HCEC 1CT (cell line): Measurements from ENCODE around the gene DUSP12.
A peak's percentile ranks its signal among the peaks of the same experiment; 100 is the strongest.
"Not testable (repeated sequence)": the region's sequence is repeated elsewhere in the genome, so short reads cannot be mapped to it uniquely, and the experiment has no call there.

Experiments
- DNase-seq: peaks from one replicate; pipeline ENCODE4 v3.0.0-alpha.2; 2017

DUSP12 gene

DNA sequence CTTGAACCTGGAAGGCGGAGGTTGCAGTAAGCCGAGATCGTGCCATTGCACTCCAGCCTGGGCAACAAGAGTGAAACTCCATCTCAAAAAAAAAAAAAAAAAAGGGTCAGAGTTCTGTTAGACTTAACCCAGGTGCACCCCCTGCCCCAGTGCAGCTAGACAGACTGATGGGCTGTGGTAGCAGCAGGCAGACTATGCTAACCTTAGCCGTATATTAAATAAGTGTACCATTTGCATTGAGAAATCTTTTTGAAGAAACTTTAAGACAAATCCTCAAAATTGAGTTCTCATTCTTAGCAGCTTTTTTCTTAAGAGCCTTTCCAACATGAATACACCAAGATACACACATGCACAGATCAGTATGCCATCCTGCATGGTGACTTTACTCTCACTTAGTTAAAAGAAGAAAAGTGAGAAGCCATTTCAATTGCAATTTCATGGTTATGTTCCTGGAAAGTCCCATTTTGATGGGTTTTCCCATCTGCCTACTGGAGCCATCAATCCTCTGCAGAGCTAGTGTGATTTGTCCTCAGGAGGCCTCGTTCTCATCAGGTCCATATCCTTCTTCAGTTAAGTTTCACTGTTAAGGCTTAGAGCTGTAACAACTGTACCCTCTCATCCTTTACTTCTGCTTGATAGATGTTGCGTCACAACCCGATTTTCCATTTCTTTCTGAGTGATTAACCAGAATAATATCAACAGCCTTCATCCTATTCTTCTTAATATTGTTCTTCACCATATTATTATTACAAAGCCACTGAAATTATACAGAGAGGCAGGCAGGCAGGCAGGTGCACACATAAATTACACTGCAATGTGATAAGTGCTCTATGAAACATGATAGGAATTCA is 21.0 kb upstream of the DUSP12 start:
- no peak for DNase-seq

GRCh38 chr1:161730050-161730564 is 19.5 kb upstream of the DUSP12 start:
- peak; percentile 85 for DNase-seq

GRCh38 chr1:161731241-161731640 is 18.3 kb upstream of the DUSP12 start:
- DNase-seq: no peak

- no peak for DNase-seq
These were observed 17.4 kb upstream of the DUSP12 start for GRCh38 chr1:161731981-161732718.

GRCh38 chr1:161733526-161733925 is 16.1 kb upstream of the DUSP12 start:
- DNase-seq: peak; percentile 93

GRCh38 chr1:161735837-161736236 is 13.7 kb upstream of the DUSP12 start:
- DNase-seq: no peak

DNA sequence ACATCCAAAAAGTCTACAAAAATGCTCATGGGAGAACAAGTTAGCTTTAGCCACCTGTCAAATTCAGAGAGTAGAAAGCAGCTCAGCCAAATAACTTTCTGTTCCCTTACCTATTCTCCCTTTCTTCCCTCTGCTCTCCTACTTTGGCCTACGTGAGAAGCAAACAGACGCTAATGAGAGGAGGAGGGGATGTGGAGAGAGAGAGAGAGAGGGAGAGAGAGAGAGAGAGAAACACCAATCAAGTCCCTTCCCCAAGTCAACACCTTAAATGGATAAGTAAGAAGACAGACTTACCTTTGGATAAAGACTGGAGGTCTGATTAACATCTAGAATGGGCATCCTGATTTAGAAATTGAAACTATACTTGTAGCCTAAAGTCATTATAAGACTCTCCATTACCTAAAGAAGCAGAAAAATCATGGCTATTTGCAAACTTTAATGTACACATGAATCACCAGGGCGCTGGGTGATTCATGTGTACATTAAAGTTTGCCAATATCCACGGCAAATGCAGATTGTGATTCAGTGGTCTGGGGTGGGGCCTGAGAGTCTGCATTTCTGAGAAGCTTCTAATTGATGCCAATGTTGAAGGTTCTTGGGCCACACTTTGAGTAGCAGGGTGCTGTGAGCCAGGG is 13.1 kb upstream of the DUSP12 start:
- DNase-seq: peak; percentile 50

DNA sequence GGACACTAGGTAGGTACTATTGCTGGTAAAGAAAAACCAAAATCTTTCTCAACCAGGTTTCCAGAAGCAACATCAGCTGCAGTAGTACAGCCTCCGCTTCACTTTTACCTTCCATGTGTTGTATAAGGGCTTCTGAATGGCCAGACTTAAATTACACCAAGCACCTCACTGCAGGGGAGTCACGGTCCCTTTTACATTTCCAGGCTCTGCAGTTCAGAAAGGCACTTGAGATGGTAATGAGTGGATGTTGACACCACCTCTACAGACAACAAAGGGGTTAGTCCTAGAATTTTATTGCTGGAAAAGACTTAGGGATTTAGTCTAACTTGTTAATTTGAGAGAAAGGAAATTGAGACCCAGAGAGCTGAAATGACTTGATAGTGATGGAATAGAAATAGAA is 12.0 kb upstream of the DUSP12 start:
- no peak for DNase-seq

- DNase-seq: peak; percentile 81
These were observed 10.8 kb upstream of the DUSP12 start for GRCh38 chr1:161738627-161739287.

- DNase-seq: no peak
These were observed 9.6 kb upstream of the DUSP12 start for GRCh38 chr1:161739865-161740566.

- DNase-seq: no peak
These were observed 8.7 kb upstream of the DUSP12 start for GRCh38 chr1:161740921-161741320.

- DNase-seq: no peak
These were observed 6.4 kb upstream of the DUSP12 start for GRCh38 chr1:161743231-161743630.

DNA sequence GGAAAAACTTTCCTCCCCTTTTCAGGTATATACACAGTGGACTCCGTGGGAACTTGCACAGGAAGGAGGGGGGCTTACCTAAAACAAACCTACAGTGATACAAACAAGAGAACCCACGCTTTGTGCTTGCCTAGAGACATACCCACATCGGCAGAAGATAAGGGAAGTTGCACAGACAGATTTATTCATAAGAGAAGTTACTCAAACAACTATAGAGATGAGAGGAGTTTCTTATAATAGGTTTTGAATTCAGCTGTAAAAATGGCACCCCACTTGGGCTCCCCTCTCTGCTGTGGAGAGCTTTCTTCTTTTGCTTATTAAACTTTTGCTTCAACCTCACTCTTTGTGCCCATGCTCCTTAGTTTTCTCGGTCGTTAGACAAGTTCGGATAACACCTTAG is 1.8 kb upstream of the DUSP12 start:
- DNase-seq: no peak

DNA sequence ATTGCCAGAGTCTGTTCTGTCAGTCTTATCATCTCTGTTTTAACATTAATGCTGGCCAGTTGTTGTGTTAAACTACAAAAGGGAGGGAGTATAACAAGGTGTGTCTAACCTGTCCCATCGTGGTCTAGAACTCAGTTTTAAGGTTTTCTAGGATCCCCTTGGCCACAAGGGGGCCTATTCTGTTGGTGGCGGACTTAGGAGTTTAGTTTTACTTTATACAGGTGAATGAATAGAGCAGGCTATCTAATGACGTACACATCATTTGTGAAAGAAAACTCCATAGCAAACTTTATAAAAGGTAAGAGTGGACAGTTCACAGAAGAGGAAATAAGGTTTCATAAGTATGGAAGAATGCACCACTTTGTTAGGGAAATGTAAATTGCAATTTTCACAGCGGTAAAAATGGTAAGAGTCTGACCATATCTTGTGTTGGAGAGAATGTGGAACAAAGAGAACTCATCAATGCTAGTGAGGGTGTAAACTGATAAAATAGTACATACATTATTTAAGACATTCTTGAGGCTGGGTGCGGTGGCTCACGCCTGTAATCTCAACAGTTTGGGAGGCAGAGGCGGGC is 14.0 kb downstream of the DUSP12 start:
- no peak for DNase-seq

DNA sequence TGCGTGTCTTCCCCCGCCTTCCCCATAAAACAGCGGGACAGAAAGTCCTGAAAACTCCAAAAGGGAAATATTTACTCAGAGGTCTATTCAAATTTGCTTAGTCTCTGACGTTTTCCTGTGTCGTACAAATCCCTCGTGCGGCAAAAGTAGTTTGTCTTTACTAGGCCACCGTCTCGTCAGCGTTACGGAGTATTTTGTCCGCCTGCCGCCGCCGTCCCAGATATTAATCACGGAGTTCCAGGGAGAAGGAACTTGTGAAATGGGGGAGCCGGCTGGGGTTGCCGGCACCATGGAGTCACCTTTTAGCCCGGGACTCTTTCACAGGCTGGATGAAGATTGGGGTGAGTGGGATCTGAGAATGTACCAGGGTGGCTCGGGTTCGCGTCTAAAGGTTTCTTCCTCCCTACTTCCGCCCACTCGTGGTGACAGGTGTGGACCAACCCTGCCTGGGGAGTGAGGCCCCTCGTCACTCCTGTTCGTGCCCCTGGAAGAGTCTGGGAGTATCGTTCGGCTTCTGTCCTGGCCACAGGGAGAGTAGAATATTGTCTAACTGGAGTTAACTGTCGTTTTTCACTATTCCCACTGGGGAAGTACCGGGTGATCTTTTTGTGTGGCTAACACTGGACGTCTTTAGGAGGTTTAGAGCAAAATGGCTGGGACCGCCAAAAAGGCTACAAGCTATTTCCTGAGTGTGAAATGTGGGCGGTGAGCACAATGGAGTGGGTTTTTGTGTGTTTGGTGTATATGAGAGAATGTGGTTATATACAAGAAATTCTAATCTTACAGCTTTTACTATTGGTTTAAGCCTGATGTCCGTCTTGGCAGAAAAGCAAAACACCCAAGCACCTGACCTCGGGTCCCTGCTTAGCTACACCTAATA is 16.8 kb downstream of the DUSP12 start, which contains the start of gene ATF6:
TSS of gene ATF6 (plus strand) at position 219 of the 880 bp plus-strand sequence. CDS start at position 260, 41 bp downstream.
- peak; percentile 94 for DNase-seq

GRCh38 chr1:161768461-161768860 is 18.9 kb downstream of the DUSP12 start:
- no peak for DNase-seq

GRCh38 chr1:161768986-161769672 is 19.5 kb downstream of the DUSP12 start:
- no peak for DNase-seq

DNA sequence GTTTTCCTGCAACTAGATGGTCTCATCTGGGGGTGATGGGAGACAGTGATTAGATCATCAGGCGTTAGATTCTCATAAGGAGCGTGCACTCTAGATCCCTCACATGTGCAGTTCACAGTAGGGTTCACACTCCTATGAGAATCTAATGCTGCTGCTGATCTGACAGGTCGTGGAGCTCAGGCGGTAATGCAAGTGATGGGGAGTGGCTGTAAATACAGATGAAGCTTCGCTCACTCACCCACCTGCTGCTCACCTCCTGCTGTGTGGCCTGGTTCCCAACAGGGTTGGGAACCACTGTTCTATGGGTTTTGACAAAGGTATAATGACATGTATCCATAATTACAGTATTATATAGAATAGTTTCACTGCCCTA is 20.1 kb downstream of the DUSP12 start:
- not testable (repeated sequence) for DNase-seq

- no peak for DNase-seq
These were observed 20.7 kb downstream of the DUSP12 start for GRCh38 chr1:161770250-161770649.

GRCh38 chr1:161771161-161771560 is 21.6 kb downstream of the DUSP12 start:
- no peak for DNase-seq
